ENCODE data around the gene HMG20B.

Gene HMG20B

GRCh38 chr19:3606174-3606689 is 33.5 kb downstream of the HMG20B start:
- Histone ChIP-seq H3K27me3 (no peaks in the 10 kb centered on the region), H3K4me1 (peaks cover 0 to 89% (median 70%) of the 10 kb centered on the region in 4 donors), H3K36me3 (peaks cover 0 to 7% (median 3%) of the 10 kb centered on the region in 3 donors), H3K27ac (peak overlapping the region; percentile 96 to 97), H3K4me3 (peak overlapping the region; percentile 84 to 88), H3K9me3 (no peaks in the 10 kb centered on the region)
- TF ChIP-seq CTCF (IDR thresholded peaks at IDR 0.05): no peak
- DNase-seq: peak in 1 of 2 donors; percentile 85
- intact Hi-C loops (cut with DNase I; ENCODE audit: low total_unique reads): loop anchor here (10.0 kb wide), 1 partner anchor 141 kb away; no protein-coding TSS in a partner anchor

- DNase-seq: peak; percentile 88 to 93
- H3K27me3 ChIP-seq: no peaks in the 10 kb centered on the region
- peak within 1 kb of the TSS; percentile 96 to 97 for H3K27ac ChIP-seq
- TF ChIP-seq CTCF (IDR thresholded peaks at IDR 0.05): no peak
- H3K9me3 ChIP-seq: no peaks in the 10 kb centered on the region
- H3K4me1 ChIP-seq: peaks cover 0 to 83% (median 65%) of the 10 kb centered on the region in 4 donors
- peak within 1 kb of the TSS; percentile 84 to 88 for H3K4me3 ChIP-seq
- intact Hi-C loops (cut with DNase I; ENCODE audit: low total_unique reads): loop anchor here (10.0 kb wide), 1 partner anchor 142 kb away; no protein-coding TSS in a partner anchor
- peaks cover 3 to 13% (median 8%) of the 10 kb centered on the region in 3 donors for H3K36me3 ChIP-seq
Observed at GRCh38 chr19:3606690-3607289, 34.0 kb downstream of the HMG20B start, which contains the start of gene TBXA2R. Gene TBXA2R (minus strand): TSS chr19:3606875. CDS start chr19:3600634, 6,241 bp downstream.

- H3K9me3 ChIP-seq: no peaks in the 10 kb centered on the region
- peaks cover 9 to 20% (median 15%) of the 10 kb centered on the region in 3 donors for H3K36me3 ChIP-seq
- H3K4me1 ChIP-seq: peaks cover 0 to 76% (median 59%) of the 10 kb centered on the region in 4 donors
- intact Hi-C loops (cut with DNase I; ENCODE audit: low total_unique reads): loop anchor here (10.0 kb wide), 1 partner anchor 143 kb away; no protein-coding TSS in a partner anchor
- peak in 1 of 2 donors; percentile 86 for DNase-seq
- H3K27ac ChIP-seq: peak overlapping the region; percentile 96 to 97
- peak overlapping the region; percentile 84 to 88 for H3K4me3 ChIP-seq
- TF ChIP-seq CTCF (IDR thresholded peaks at IDR 0.05): no peak
- H3K27me3 ChIP-seq: no peaks in the 10 kb centered on the region
Observed at GRCh38 chr19:3607303-3608078, 34.7 kb downstream of the HMG20B start.

GRCh38 chr19:3608079-3608641 is 35.4 kb downstream of the HMG20B start:
- Histone ChIP-seq H3K9me3 (no peaks in the 10 kb centered on the region), H3K4me3 (peak overlapping the region; percentile 84 to 88), H3K27ac (peak overlapping the region; percentile 96 to 97), H3K27me3 (no peaks in the 10 kb centered on the region), H3K4me1 (peaks cover 0 to 69% (median 56%) of the 10 kb centered on the region in 4 donors), H3K36me3 (peaks cover 9 to 26% (median 22%) of the 10 kb centered on the region in 3 donors)
- no peak for TF ChIP-seq CTCF (IDR thresholded peaks at IDR 0.05)
- DNase-seq: no peak
- intact Hi-C loops (cut with DNase I; ENCODE audit: low total_unique reads): loop anchor here (10.0 kb wide), 1 partner anchor 143 kb away; no protein-coding TSS in a partner anchor

GRCh38 chr19:3608750-3609322 is 36.1 kb downstream of the HMG20B start:
- TF ChIP-seq CTCF (IDR thresholded peaks at IDR 0.05): no peak
- Histone ChIP-seq H3K4me1 (peaks cover 0 to 63% (median 49%) of the 10 kb centered on the region in 4 donors), H3K4me3 (peak overlapping the region; percentile 7 to 19), H3K27ac (peak overlapping the region; percentile 96 to 97), H3K27me3 (no peaks in the 10 kb centered on the region), H3K36me3 (peaks cover 9 to 33% (median 24%) of the 10 kb centered on the region in 3 donors), H3K9me3 (no peaks in the 10 kb centered on the region)
- peak in 1 of 2 donors; percentile 83 for DNase-seq
- intact Hi-C loops (cut with DNase I; ENCODE audit: low total_unique reads): loop anchor here (10.0 kb wide), 1 partner anchor 144 kb away; no protein-coding TSS in a partner anchor

All from tibial artery (tissue), 4 donors.